Femur (tissue), 1 donor: ENCODE results near the gene PPP1R9B.

Experiments
- DNase-seq: peaks from one replicate; pipeline ENCODE4 v3.0.0-alpha.2; 2017

Gene PPP1R9B

GRCh38 chr17:50187394-50187725 lies 36.9 kb upstream of the PPP1R9B start:
- no peak for DNase-seq

GRCh38 chr17:50186661-50187393 lies 36.4 kb upstream of the PPP1R9B start:
- DNase-seq, result peak; percentile 89

GRCh38 chr17:50185631-50186471 lies 35.4 kb upstream of the PPP1R9B start:
- DNase-seq, result peak; percentile 66

GRCh38 chr17:50184611-50185398 lies 34.3 kb upstream of the PPP1R9B start:
- DNase-seq, result peak; percentile 74

GRCh38 chr17:50184064-50184463 lies 33.6 kb upstream of the PPP1R9B start:
- DNase-seq, result peak; percentile 75

- peak; percentile 77 for DNase-seq
Measured at GRCh38 chr17:50183421-50183994, 33.0 kb upstream of the PPP1R9B start.

GRCh38 chr17:50182783-50183420 lies 32.4 kb upstream of the PPP1R9B start:
- DNase-seq, result no peak

- peak; percentile 76 for DNase-seq
Measured at GRCh38 chr17:50181591-50182560, 31.4 kb upstream of the PPP1R9B start.

- DNase-seq, result peak; percentile 72
Measured at GRCh38 chr17:50181144-50181543, 30.7 kb upstream of the PPP1R9B start.

GRCh38 chr17:50180620-50181019 lies 30.1 kb upstream of the PPP1R9B start:
- DNase-seq, result no peak

GRCh38 chr17:50180111-50180510 lies 29.6 kb upstream of the PPP1R9B start:
- no peak for DNase-seq

GRCh38 chr17:50177983-50178834 lies 27.7 kb upstream of the PPP1R9B start:
- peak; percentile 91 for DNase-seq

- DNase-seq, result no peak
Measured at GRCh38 chr17:50177476-50177875, 27.0 kb upstream of the PPP1R9B start.

- peak; percentile 38 for DNase-seq
Measured at GRCh38 chr17:50176559-50177357, 26.3 kb upstream of the PPP1R9B start.

- peak; percentile 41 for DNase-seq
Measured at GRCh38 chr17:50175035-50175807, 24.7 kb upstream of the PPP1R9B start.

GRCh38 chr17:50174444-50174843 lies 24.0 kb upstream of the PPP1R9B start:
- DNase-seq, result no peak

GRCh38 chr17:50173335-50173941 lies 23.0 kb upstream of the PPP1R9B start:
- peak; percentile 91 for DNase-seq

GRCh38 chr17:50172936-50173334 lies 22.5 kb upstream of the PPP1R9B start:
- no peak for DNase-seq
